ENCODE measurements around the gene BLID.

The BLID gene

GRCh38 chr11:122107045-122107444, 9.0 kb downstream of the BLID start:
- Histone ChIP-seq H3K27ac (no peak overlapping the region), H3K4me3 (no peak overlapping the region)
- DNase-seq (ENCODE audit: low spot score), result no peak
- no peak for TF ChIP-seq CTCF (IDR thresholded peaks at IDR 0.05)

- Histone ChIP-seq H3K4me3 (no peak overlapping the region), H3K27ac (peak overlapping the region in 1 of 2 donors; percentile 26)
- DNase-seq (ENCODE audit: low spot score), result no peak
- no peak for TF ChIP-seq CTCF (IDR thresholded peaks at IDR 0.05)
Measured at GRCh38 chr11:122105044-122105758, 10.8 kb downstream of the BLID start.

- Histone ChIP-seq H3K4me3 (no peak overlapping the region), H3K27ac (peak overlapping the region in 1 of 2 donors; percentile 61)
- no peak for TF ChIP-seq CTCF (IDR thresholded peaks at IDR 0.05)
- no peak for DNase-seq (ENCODE audit: low spot score)
Measured at GRCh38 chr11:122104341-122104740, 11.7 kb downstream of the BLID start.

DNA sequence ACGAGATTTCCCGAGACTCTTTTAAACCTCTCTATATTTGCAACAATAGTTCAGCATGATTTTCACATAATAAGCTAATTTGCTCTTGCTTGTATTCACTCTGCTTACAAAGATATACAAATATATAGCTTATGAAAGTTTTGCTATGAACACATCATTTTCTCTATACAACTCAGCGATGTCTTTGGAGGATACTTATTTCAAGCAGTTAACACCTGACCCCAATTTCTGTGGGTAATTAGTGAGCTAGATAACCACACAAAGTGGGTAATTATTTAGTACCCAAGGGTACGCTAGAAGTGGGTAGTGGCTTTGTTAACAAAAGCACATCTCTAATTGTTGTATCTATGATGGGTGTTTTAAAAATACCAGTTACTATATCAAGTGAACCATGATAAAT, 12.3 kb downstream of the BLID start:
- Histone ChIP-seq H3K27ac (peak overlapping the region; percentile 25 to 61), H3K4me3 (no peak overlapping the region)
- DNase-seq (ENCODE audit: low spot score), result no peak
- TF ChIP-seq CTCF (IDR thresholded peaks at IDR 0.05), result no peak

DNA sequence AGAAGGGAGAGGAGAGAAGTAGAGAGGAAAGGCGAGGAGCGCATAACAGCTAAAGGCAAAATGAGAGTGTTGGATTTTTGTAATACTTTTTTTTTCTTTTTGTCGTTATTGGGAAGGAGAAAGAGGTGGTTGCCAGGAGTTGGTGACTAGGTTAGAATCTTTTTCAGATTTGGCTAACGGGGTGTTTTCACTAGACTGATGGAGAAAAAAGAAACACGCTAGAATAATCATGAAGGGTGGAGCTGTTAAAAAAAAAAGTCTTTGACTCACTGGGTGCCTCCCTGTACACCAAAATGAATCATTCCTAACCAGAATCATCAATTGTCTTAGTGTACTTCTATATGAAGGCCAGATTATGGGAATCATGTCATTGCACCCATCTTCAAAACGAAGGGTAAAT, 12.7 kb downstream of the BLID start:
- no peak overlapping the region for H3K4me3 ChIP-seq

DNA sequence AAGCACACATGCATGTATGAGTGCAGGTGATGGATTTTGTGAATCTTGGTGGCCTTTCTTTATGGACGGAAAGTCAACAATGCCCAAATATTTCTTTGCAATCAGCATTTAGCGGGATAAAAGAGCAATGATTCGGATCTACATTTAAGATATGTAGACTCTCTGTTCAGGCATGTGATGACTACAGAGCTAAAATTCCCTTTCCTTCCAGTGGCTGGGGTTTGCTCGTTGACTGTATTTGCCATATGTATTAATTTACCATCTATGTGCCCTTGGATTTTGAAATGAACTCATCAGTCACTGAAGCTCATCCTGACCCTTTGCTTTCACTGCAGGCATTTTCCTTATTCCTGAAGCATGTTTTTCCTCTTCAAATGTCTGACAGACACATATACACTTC, 13.6 kb downstream of the BLID start:
- Histone ChIP-seq H3K4me3 (no peak overlapping the region), H3K27ac (peak overlapping the region; percentile 89 to 94)
- no peak for TF ChIP-seq CTCF (IDR thresholded peaks at IDR 0.05)

More for the DNA sequence above, 12.7 kb downstream of the BLID start:
- DNase-seq (ENCODE audit: low spot score), result no peak
- H3K27ac ChIP-seq, result peak overlapping the region; percentile 25 to 94
- no peak for TF ChIP-seq CTCF (IDR thresholded peaks at IDR 0.05)

GRCh38 chr11:122101625-122102291, 14.3 kb downstream of the BLID start:
- Histone ChIP-seq H3K4me3 (peak overlapping the region; percentile 79), H3K27ac (peak overlapping the region; percentile 89 to 94)
- peak; percentile 48 for TF ChIP-seq CTCF (IDR thresholded peaks at IDR 0.05)
- DNase-seq (ENCODE audit: low spot score), result peak; percentile 90

More for the DNA sequence above, 13.6 kb downstream of the BLID start:
- DNase-seq (ENCODE audit: low spot score), result no peak

All from coronary artery (tissue), 2 donors.